HG02943 (cell line): ENCODE results near the gene SLC13A3.

Experiments
- ATAC-seq: cut with Tn5 transposase; IDR thresholded peaks from one replicate; pipeline ENCODE4 v1.9.1; 2021; ENCODE audit warnings: mild to moderate bottlenecking, low read depth, moderate library complexity; ENCODE audit not compliant: unreplicated experiment

Gene SLC13A3, protein sequence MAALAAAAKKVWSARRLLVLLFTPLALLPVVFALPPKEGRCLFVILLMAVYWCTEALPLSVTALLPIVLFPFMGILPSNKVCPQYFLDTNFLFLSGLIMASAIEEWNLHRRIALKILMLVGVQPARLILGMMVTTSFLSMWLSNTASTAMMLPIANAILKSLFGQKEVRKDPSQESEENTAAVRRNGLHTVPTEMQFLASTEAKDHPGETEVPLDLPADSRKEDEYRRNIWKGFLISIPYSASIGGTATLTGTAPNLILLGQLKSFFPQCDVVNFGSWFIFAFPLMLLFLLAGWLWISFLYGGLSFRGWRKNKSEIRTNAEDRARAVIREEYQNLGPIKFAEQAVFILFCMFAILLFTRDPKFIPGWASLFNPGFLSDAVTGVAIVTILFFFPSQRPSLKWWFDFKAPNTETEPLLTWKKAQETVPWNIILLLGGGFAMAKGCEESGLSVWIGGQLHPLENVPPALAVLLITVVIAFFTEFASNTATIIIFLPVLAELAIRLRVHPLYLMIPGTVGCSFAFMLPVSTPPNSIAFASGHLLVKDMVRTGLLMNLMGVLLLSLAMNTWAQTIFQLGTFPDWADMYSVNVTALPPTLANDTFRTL

DNA sequence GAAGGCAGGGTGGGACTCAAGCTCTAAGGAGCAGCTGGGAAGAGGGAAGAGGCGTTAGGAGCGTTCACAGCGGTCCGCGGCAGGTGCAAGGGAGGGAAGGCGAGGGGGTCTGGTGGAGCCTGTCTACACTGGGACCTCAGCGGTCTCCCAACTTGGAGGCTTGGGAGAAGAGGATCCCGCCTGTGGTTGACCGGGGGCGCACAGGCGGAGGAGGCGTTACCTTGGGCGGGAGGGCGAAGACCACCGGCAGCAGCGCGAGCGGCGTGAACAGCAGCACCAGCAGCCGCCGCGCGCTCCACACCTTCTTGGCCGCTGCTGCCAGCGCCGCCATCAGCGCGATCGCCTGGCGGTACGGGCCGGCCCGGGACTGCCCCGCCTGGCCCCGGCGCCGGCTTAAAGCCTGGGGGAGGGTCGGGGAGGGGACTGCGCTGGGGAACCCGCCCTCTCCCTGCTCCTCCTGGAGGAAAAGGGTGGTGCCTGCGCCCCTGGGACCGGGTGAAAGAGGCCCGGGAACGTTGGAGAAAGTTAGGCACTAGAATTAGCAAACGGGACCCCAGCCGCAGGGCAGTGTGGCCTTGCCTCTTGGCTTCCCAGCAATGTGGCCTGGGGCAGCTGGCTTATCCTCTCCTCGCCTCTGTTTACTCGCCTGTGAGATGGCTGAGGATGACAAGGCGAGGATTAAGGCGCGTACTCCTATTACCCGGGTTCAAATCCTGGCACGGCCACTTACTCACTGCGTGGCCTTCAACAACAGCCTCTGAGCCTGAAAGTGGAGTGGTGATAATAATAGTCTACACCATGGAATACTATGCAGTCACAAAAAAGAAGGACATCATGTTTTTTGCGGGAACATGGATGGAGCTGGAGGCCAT, at the start of gene SLC13A3:
TSS of gene SLC13A3 (minus strand) at position 369 of the 872 bp plus-strand sequence. CDS start at position 331, 38 bp downstream.
- no peak for ATAC-seq

DNA sequence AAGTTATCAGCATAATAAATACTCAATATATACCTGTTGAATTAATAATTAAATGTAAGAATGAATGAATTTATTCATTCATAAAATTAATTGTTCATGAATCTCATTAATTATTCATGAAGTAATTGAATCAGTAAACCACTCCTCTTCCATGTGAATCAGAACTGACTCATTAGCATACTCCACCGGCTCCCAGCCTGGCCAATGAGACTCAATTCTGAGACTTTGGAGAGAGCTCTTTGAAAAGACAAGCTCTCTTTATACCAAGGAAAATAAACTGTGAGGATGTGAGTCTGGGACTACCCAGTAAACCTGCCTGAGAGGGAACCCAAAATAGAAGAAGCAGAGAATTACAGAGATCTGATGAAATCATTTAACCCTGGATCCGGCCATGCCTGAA, 49.8 kb upstream of the SLC13A3 start:
- no peak for ATAC-seq

DNA sequence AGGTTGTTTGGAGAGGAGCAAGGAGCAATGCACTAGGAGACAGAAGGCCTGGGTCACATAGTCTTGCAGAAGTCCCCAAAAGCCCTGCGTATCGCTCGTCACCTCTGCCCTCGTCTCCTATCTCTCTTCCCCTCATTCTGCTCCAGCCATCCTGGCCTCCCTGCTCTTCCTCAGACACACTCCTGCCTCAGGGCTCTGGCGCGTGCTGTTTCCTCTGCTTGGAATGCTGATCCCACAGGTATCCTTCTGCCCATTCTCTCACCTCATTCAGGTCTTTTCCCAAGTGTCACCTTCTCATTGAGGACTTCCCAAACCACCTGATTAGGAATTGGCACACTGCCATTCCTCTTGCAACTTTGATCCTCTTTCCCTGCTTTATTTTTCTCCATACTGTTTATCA, 49.2 kb upstream of the SLC13A3 start:
- no peak for ATAC-seq

DNA sequence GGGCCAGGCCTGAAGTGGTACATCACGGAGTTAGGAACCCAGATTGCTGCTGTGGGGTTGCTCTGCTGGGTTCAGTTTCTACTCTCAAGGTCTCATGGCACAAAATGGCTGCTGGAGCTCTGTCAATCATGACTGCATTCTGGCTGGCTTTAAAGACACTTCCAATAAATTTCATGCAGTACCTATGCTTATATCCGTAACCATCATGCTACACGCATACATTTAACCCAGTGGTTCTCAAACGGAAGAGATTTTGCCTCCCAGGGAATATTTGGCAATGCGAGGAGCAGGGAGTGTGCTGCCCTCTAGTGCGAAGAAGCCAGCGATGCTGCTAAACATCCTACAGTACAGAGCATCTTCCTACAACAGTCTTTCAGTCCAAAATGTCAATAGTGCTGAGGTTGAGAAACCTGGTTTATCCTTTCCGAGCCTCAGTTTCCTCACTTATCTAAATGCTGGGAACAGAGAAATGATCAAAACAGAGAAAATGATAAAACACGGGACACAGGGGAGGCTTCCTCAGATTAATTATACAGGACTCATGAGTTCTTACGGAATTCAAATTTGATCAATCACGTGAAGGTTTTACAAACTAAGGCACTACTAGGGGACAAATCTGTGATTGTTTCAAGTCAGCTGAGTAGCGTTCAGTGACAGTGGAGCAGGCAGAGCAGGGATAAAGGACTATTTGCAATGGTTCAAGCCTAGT, 48.5 kb upstream of the SLC13A3 start:
- ATAC-seq: no peak

DNA sequence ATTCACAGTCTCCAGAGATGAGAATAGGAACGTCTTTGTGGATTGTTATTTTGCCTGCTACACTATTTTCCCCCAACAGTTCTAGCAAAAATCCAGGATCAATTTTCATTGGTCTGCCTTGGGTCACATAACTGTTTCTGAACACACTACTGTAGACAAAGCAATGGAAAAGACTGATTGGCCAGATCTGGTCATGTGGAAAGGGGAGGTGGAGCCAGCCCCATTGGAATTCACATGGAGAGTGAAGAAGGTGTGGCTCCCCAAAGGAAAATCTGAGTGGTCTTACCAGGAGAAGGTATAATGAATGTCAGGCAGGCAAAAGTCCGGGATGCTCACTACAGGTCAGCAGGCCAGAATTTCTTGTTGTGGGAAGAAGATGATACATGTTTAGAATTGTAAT, 47.5 kb upstream of the SLC13A3 start:
- ATAC-seq: no peak

DNA sequence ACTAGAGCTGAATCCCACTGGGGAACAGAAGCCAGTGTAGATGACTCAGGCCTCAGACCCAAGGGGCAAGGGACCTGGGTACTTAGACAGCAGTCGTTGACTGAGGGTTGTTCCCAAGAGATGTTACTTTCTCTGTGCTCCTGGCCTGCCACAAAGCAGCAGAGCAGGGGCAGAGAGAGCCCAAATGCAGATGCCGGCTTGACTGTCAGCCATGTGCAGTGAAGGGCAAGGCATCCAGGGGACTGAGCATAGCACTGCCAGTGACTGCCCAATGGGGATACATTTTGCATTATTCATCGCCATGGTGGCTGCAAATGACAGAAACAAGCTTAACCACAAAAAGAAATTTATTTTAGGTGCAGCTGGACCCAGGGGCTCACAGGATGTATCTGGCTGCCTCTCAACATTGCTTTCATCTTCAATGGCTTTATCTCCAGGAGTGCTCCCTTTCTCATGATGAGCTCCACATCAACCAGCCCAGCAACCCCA, 45.6 kb upstream of the SLC13A3 start:
- ATAC-seq: no peak

DNA sequence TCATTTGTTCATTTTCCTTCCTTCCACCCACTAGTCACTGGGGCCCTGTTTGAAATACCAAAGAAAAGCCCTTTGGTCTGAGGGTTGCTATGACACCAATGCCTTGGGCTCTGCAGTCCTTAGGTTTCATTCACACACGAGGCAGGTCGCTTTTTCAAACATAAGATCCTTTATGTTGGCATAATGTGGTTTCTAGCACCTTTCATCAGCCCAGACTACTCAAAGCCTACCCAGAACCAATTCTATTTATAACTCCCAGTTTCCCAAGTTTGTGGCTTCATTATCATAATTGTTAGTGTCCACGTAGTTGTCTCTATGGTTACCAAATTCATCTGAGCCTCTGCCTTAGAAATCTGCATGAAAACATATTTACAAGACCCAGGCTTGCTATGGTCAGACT, 44.6 kb upstream of the SLC13A3 start:
- no peak for ATAC-seq

DNA sequence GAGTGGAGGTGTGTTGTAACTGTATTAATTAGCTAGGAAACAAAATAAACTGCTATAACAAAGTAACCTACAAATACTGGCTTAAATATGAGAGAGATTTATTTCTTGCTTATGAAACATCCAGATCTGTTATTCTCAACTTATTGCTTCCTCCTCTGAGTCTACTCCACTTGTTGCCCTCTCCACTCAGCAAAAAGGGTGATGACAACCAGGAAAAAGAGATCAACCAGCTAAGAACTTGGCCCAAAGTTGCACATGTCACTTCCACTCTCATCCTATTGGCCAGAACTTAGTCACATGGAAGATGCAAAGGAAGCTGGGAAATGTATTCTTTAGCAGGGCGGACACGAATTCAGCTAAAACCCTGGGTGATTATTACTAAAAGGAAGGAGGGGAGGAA, 43.2 kb upstream of the SLC13A3 start:
- ATAC-seq: no peak

DNA sequence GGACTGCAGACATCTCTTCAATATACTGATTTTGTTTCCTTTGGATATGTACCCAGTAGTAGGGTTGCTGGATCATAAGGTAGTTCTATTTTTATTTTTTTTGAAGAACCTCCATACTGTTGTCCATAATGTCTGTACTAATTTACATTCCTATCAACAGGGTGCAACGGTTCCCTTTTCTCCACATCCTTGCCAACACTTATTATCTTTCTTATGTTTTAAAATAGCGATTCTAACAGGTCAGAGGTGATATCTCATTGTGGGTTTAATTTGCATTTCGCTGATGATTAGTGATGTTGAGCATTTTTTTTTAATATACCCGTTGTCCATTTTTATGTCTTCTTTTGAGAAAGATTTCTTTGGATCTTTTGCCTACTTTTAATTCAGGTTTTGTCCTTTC, 39.9 kb upstream of the SLC13A3 start:
- no peak for ATAC-seq

DNA sequence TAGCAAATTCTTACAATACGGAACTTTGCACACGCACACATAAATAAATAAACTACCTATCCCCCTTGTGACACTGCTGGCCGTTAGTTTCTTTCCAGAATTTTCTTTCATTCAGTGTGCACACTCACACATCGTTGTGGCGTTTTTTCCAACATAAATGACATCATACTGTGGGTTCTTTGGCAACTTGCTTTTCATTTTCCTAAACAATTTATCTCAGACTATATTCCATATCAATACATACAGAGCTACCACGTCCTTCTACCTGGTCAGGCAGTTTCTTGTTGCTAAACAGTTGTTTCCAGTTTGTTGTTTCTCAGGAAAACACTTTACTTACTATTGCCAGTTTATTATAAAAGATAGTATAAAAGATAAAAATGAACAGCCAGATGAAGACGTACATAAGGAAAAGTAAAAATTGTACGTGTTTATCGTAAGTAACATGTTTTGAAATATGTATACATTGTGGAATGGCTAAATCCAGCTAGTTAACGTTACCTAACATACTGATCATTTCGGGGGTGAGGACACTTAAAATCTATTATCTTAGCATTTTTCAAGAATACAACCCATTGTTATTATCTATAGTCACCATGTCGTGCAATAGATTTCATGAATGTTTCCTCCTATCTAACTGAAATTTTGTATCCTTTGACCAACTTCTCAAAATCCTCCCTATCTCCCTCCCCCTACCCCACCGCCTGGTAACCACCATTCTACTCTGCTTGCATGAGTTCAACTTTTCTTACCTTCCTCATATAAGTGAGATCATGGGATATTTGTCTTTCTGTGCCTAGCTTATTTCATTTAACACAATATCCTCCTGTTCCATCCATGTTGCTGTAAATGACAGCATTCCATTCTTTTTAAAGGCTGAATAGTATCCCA, 39.2 kb upstream of the SLC13A3 start:
- ATAC-seq: no peak

DNA sequence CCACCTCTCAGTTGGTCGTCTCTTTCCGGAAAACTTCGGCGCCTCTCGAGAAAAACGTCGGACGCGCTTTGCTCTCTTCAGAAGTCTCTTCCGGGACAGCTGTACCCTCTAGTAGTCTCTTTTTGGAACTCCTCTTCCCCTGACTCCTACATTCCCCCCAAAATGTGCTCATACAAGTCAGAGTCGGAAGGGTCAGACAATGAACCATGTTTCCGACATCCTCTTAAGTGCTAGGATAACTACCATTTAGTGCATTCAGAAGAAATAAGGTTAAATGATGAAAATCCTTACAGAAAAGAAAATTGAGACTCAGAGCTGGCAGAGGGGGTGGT, 38.5 kb upstream of the SLC13A3 start:
- no peak for ATAC-seq

DNA sequence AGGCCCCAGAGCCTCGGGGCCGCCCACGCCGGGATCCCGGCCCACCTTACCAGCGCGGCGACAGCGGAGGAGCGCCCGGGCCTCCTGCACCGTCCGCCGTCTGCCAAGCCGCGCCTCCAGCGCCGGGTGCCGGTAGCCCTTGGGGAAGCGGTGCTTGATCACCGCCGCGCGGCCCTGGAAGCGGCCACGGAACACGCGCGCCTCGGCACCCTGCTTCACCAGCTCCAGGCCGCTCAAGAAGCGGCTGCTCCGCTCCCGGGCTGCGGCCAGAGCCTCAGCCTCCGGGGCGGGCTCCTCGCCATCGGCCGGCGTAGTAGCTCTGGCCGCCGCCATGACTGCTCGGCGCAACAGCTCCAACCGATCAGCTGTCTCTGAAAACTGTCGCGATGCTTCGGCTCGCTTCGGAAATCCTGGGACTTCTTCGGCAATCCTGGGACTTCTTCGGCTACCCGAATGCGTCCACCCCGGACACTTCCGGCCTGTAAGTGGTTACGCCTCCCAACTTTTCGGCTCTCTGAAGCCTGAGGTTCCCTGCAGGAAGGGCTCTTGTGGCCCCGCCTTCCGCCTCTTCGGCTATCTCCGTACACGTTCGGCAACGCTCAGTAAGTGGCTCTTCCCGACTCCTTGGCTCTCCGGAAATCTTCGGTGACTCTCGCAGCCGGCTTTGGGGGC, 38.0 kb upstream of the SLC13A3 start, which contains the start of gene TP53RK:
TSS of gene TP53RK (minus strand) at position 363 of the 672 bp plus-strand sequence. CDS start at position 333, 30 bp downstream.
- peak; percentile 92 for ATAC-seq

DNA sequence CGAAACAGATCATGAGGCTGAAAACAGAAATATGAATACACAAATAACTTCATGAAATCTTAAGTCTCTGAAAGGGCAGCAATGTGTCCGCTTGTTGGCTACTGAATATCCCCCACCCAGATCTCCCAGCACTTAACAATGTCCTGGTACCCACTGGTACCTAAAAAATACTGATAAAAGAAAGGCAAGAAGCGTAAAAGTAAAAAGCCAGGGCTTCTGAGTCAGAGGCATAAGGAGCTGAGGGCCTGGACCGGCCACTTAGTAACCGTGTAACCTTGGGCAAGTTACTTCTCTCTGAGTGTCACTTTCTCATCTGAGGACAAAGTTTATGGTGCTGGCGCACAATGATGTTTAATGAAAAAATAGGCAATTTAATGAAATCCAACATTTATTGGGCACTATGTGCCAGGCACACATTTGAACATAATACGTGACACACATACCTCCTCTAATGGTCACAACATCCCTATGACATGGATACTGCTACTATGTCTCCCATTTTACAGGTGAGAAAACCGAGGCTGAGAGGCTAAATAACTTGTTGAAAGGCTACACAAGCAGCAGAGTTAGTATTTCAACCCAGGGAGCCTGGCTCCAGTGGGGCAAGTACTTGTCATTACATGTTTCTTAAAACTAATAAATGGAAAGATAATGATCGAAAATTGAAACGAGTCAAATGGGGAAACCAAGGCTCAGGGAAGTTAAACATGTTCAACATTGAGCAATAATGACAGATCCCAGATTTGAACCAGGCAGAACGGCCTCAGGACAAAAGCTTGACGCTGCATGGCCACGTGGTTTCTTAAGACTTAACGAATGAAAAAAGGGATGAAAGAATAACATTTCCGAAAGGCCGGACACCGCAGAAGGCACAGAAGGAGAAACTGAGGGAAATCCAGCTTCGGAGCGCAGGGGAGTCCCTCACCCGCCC, 37.2 kb upstream of the SLC13A3 start:
- no peak for ATAC-seq

DNA sequence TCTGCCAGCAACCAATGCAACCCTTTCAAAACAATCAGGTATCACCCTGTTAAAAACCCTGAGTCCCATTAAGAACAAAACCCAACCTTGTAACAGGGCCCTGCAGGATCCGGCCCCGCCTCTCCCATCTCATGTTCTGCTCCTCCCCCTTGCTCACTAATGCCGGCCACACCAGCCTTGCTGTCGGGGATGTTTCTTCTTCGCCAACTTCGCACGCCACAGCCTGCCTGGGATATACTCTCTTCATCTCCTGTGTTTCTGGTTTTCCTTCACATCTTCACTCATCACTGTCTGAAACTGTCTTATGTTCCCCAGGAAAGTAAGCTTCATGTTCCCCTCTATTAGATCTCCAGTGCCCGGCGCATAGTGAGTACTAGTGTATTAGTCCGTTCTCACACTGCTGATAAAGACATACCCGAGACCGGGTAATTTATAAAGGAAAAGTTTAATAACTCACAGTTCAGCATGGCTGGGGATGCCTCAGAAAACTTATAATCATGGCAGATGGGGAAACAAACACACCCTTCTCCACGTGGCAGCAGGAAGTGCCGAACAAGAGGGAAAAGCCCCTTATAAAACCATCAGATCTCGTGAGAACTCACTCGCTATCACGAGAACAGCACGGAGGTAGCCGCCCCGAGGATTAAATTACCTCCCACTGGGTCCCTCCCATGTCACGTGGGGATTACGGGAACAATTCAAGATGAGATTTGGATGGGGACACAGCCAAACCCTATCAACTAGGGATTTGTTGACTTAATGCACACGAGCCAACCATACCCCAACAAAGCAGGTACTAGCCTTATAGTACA, 32.9 kb upstream of the SLC13A3 start:
- ATAC-seq: no peak

DNA sequence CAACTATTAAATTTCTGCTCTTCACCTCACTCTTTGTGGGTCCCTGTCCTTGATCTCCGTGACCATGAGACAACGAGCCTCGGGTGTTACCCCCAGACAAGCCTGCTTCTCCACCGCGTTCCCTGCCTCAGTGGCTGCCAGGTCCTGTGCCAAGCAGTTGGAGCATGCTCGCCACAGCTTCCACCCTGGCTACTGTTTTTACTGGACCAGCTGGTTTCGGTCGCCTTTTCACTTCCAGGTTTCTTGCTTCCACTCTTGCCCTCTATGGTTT, 32.3 kb upstream of the SLC13A3 start:
- ATAC-seq: no peak

DNA sequence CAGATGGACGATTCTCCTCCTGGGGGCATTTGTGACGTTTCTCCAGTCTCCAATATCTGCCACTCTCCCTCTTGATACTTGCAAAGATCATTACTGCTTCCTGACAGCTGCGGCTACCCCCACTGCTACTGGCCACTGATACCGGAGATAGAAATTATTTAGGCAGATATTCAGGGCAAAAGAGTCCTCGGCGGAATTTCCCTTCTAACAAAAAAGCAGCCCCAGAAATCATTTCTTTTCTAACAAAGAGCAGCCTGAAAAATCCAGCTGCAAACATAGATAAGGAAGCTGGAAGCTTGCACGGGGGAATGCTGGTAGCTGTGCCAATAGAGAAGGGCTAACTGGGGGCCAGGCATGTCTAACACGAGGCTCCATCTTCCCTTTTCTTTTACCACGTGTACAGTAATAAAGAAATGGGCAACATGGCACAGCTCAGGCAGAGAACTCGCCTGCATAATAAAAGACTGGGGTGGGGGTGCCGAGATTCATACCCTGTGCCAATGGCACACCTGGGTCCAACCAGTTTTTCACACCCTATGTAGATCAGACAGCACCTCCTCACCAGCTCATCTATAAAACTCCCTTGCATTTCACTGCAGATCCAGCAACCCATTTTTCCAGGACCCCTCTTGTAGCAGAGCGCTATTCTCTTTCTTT, 31.9 kb upstream of the SLC13A3 start:
- ATAC-seq: no peak
